Measurements from ENCODE around the gene NAA38. TPM values are rescaled to one million over a fixed set of nuclear protein-coding genes. Genes with fewer than 3 reads are reported as not detected.
"Not testable (repeated sequence)": the region's sequence is repeated elsewhere in the genome, so short reads cannot be mapped to it uniquely, and the experiment has no call there.

NAA38 gene
- total and polyA plus RNA-seq, 7 donors = 60.8 to 148 (median 95.4) TPM

- Histone ChIP-seq H3K27ac (no peak overlapping the region), H3K9me3 (no peaks in the 10 kb centered on the region), H3K4me3 (no peak overlapping the region), H3K4me1 (no peaks in the 10 kb centered on the region), H3K27me3 (ENCODE audit: insufficient read depth in 3 of 3, low read length in 2 of 3) (no peaks in the 10 kb centered on the region), H3K36me3 (ENCODE audit: insufficient read depth in 1 of 2, low read depth in 1 of 2) (no peaks in the 10 kb centered on the region)
- no peak for TF ChIP-seq CTCF (IDR thresholded peaks at IDR 0.05)
- ATAC-seq (no peak), DNase-seq (no peak)
- intact Hi-C loops (cut with DNase I) = no loop called here
- 82 to 87% (median 85%) methylated on average over 9 of the region's 9 CpGs for WGBS, 3 donors
Observed at GRCh38 chr17:7817643-7817964, 39.8 kb downstream of the NAA38 start.

GRCh38 chr17:7816926-7817642 lies 40.3 kb downstream of the NAA38 start:
- Histone ChIP-seq H3K4me1 (no peaks in the 10 kb centered on the region), H3K9me3 (no peaks in the 10 kb centered on the region), H3K4me3 (no peak overlapping the region), H3K27ac (no peak overlapping the region), H3K36me3 (ENCODE audit: insufficient read depth in 1 of 2, low read depth in 1 of 2) (no peaks in the 10 kb centered on the region), H3K27me3 (ENCODE audit: insufficient read depth in 3 of 3, low read length in 2 of 3) (no peaks in the 10 kb centered on the region)
- 80 to 83% (median 81%) methylated on average over 10 of the region's 10 CpGs for WGBS, 3 donors
- ATAC-seq (no peak), DNase-seq (no peak)
- intact Hi-C loops (cut with DNase I) = no loop called here
- no peak for TF ChIP-seq CTCF (IDR thresholded peaks at IDR 0.05)

GRCh38 chr17:7814969-7815368 lies 42.4 kb downstream of the NAA38 start:
- Histone ChIP-seq H3K4me1 (no peaks in the 10 kb centered on the region), H3K9me3 (no peaks in the 10 kb centered on the region), H3K36me3 (ENCODE audit: insufficient read depth in 1 of 2, low read depth in 1 of 2) (no peaks in the 10 kb centered on the region), H3K4me3 (no peak overlapping the region), H3K27me3 (ENCODE audit: insufficient read depth in 3 of 3, low read length in 2 of 3) (no peaks in the 10 kb centered on the region), H3K27ac (no peak overlapping the region)
- no peak for ATAC-seq
- 83 to 89% (median 86%) methylated on average over 5 of the region's 5 CpGs for WGBS, 3 donors
- no peak for DNase-seq
- TF ChIP-seq CTCF (IDR thresholded peaks at IDR 0.05) = no peak
- intact Hi-C loops (cut with DNase I) = no loop called here

- Histone ChIP-seq H3K4me3 (no peak overlapping the region), H3K4me1 (no peaks in the 10 kb centered on the region), H3K27me3 (ENCODE audit: insufficient read depth in 3 of 3, low read length in 2 of 3) (peaks cover 0 to 11% (median 1%) of the 10 kb centered on the region in 3 donors), H3K36me3 (ENCODE audit: insufficient read depth in 1 of 2, low read depth in 1 of 2) (no peaks in the 10 kb centered on the region), H3K27ac (no peak overlapping the region), H3K9me3 (no peaks in the 10 kb centered on the region)
- WGBS, 3 donors = 74 to 87% (median 81%) methylated on average over 3 of the region's 3 CpGs
- no peak for TF ChIP-seq CTCF (IDR thresholded peaks at IDR 0.05)
- intact Hi-C loops (cut with DNase I) = no loop called here
- ATAC-seq (no peak), DNase-seq (no peak)
Observed at GRCh38 chr17:7811251-7811650, 46.1 kb downstream of the NAA38 start.

GRCh38 chr17:7809791-7810343 lies 47.5 kb downstream of the NAA38 start:
- H3K9me3 ChIP-seq; DNase-seq; H3K27ac ChIP-seq; intact Hi-C loops (cut with DNase I); H3K4me1 ChIP-seq; H3K4me3 ChIP-seq; H3K36me3 ChIP-seq (ENCODE audit: insufficient read depth in 1 of 2, low read depth in 1 of 2); ATAC-seq: not testable (repeated sequence)
- 76 to 81% (median 77%) methylated on average over 9 of the region's 9 CpGs for WGBS, 3 donors
- H3K27me3 ChIP-seq (ENCODE audit: insufficient read depth in 3 of 3, low read length in 2 of 3) = peaks cover 0 to 13% (median 1%) of the 10 kb centered on the region in 3 donors
